MM.1S (cell line): Measurements from ENCODE around the gene FES.

Experiments
- DNase-seq: peaks from one replicate; pipeline ENCODE4 v3.0.0-alpha.2; 2015
- H2AFZ ChIP-seq: fragments of 300-600 bp; sonication (generic); 2 replicates; pipeline ENCODE4 v1.6.0; 2016; ENCODE audit warnings: antibody characterized with exemption, low read length
- H3F3A ChIP-seq: fragments of 300-600 bp; sonication (generic); 2 replicates; pipeline ENCODE4 v1.6.1; 2016; ENCODE audit warnings: mild to moderate bottlenecking, antibody characterized with exemption, low read length, moderate library complexity, mixed read lengths; ENCODE audit not compliant: insufficient read depth
- H3K27ac ChIP-seq: fragments of 300-600 bp; sonication (generic); 2 replicates; pipeline ENCODE4 v1.5.1; 2016; ENCODE audit warnings: mild to moderate bottlenecking, low read length
- H3K27me3 ChIP-seq: fragments of 300-600 bp; sonication (generic); replicated peaks from 2 replicates; pipeline ENCODE4 v1.6.0; 2016; ENCODE audit warnings: low read length; ENCODE audit not compliant: insufficient read depth
- H3K36me3 ChIP-seq: fragments of 300-600 bp; sonication (generic); replicated peaks from 2 replicates; pipeline ENCODE4 v1.6.1; 2016; ENCODE audit warnings: mild to moderate bottlenecking, low read length, mixed read lengths; ENCODE audit not compliant: insufficient read depth
- H3K4me1 ChIP-seq: fragments of 300-600 bp; sonication (generic); 2 replicates; pipeline ENCODE4 v1.6.1; 2016; ENCODE audit warnings: low read length, mixed read lengths
- H3K4me2 ChIP-seq: fragments of 300-600 bp; sonication (generic); 2 replicates; pipeline ENCODE4 v1.6.0; 2016; ENCODE audit warnings: low read depth, low read length
- H3K4me3 ChIP-seq: fragments of 300-600 bp; sonication (generic); 2 replicates; pipeline ENCODE4 v1.5.1; 2016; ENCODE audit warnings: low read length, mixed read lengths
- H3K79me2 ChIP-seq: fragments of 300-600 bp; sonication (generic); 2 replicates; pipeline ENCODE4 v1.6.1; 2016; ENCODE audit warnings: mixed run types, low read length, mixed read lengths
- H3K9ac ChIP-seq: fragments of 300-600 bp; sonication (generic); 2 replicates; pipeline ENCODE4 v1.6.1; 2016; ENCODE audit warnings: low read length, mixed read lengths
- H3K9me2 ChIP-seq: fragments of 300-600 bp; sonication (generic); replicated peaks from 2 replicates; pipeline ENCODE4 v1.6.1; 2016; ENCODE audit warnings: mild to moderate bottlenecking, low read length, mixed read lengths; ENCODE audit not compliant: insufficient read depth
- H3K9me3 ChIP-seq: fragments of 300-600 bp; sonication (generic); replicated peaks from 2 replicates; pipeline ENCODE4 v1.6.1; 2016; ENCODE audit warnings: mild to moderate bottlenecking, low read length, mixed read lengths; ENCODE audit not compliant: insufficient read depth
- H4K20me1 ChIP-seq: fragments of 300-600 bp; sonication (generic); 2 replicates; pipeline ENCODE4 v1.6.1; 2016; ENCODE audit warnings: mild to moderate bottlenecking, low read length, moderate library complexity, mixed read lengths; ENCODE audit not compliant: insufficient read depth
- CTCF ChIP-seq: fragments of 300-600 bp; sonication (generic); IDR thresholded peaks from 2 replicates; pipeline ENCODE4 v1.5.1; 2016; ENCODE audit warnings: antibody characterized with exemption, low read length, mixed read lengths
- EZH2 ChIP-seq: fragments of 300-600 bp; sonication (generic); optimal IDR thresholded peaks from 2 replicates; pipeline ENCODE3; 2017; ENCODE audit warnings: low read depth, mild to moderate bottlenecking, antibody characterized with exemption, low read length, mixed read lengths
- EZH2phosphoT487 ChIP-seq: fragments of 300-600 bp; sonication (generic); IDR thresholded peaks from 2 replicates; pipeline ENCODE4 v1.6.1; 2018; ENCODE audit warnings: antibody characterized with exemption, low read length

The FES gene

GRCh38 chr15:90916461-90916860, 32.2 kb downstream of the FES start:
- no peak overlapping the region for H3K4me2 ChIP-seq
- no peak overlapping the region for H2AFZ ChIP-seq
- H3K4me3 ChIP-seq = no peak overlapping the region
- H3K27me3 ChIP-seq = no peaks in the 10 kb centered on the region
- H3F3A ChIP-seq = no peaks in the 10 kb centered on the region
- H3K36me3 ChIP-seq = peaks cover 3% of the 10 kb centered on the region; the same call in 1 of the 2 replicates
- H4K20me1 ChIP-seq = no peaks in the 10 kb centered on the region
- no peaks in the 10 kb centered on the region for H3K79me2 ChIP-seq
- H3K4me1 ChIP-seq = no peaks in the 10 kb centered on the region
- H3K9me2 ChIP-seq = no peaks in the 10 kb centered on the region
- no peak overlapping the region for H3K9ac ChIP-seq
- no peaks in the 10 kb centered on the region for H3K9me3 ChIP-seq
- no peak overlapping the region for H3K27ac ChIP-seq
- DNase-seq = no peak
- TF ChIP-seq EZH2 = no peak
- no peak for TF ChIP-seq CTCF
- TF ChIP-seq EZH2phosphoT487 = no peak

- no peaks in the 10 kb centered on the region for H3K79me2 ChIP-seq
- H3K9ac ChIP-seq = no peak overlapping the region
- H3K4me3 ChIP-seq = no peak overlapping the region
- no peaks in the 10 kb centered on the region for H3K4me1 ChIP-seq
- no peaks in the 10 kb centered on the region for H3F3A ChIP-seq
- H3K36me3 ChIP-seq = peaks cover 3% of the 10 kb centered on the region; the same call in 1 of the 2 replicates
- no peak for TF ChIP-seq EZH2
- TF ChIP-seq EZH2phosphoT487 = no peak
- no peak for TF ChIP-seq CTCF
- H3K9me2 ChIP-seq = no peaks in the 10 kb centered on the region
- H3K9me3 ChIP-seq = no peaks in the 10 kb centered on the region
- no peak overlapping the region for H3K27ac ChIP-seq
- no peak overlapping the region for H3K4me2 ChIP-seq
- DNase-seq = no peak
- H4K20me1 ChIP-seq = no peaks in the 10 kb centered on the region
- no peak overlapping the region for H2AFZ ChIP-seq
- H3K27me3 ChIP-seq = no peaks in the 10 kb centered on the region
Observed at GRCh38 chr15:90917569-90917968, 33.3 kb downstream of the FES start.

- Histone ChIP-seq H3K4me2 (no peak overlapping the region), H3K9me3 (no peaks in the 10 kb centered on the region), H2AFZ (no peak overlapping the region), H3K4me1 (no peaks in the 10 kb centered on the region), H3K27me3 (no peaks in the 10 kb centered on the region), H3K9ac (no peak overlapping the region), H3K79me2 (no peaks in the 10 kb centered on the region), H3K36me3 (peaks cover 3% of the 10 kb centered on the region; the same call in 1 of the 2 replicates), H3F3A (no peaks in the 10 kb centered on the region), H3K4me3 (no peak overlapping the region), H3K9me2 (no peaks in the 10 kb centered on the region), H4K20me1 (no peaks in the 10 kb centered on the region), H3K27ac (no peak overlapping the region)
- DNase-seq = no peak
- TF ChIP-seq CTCF (no peak), EZH2 (no peak), EZH2phosphoT487 (no peak)
Observed at GRCh38 chr15:90918034-90918788, 33.9 kb downstream of the FES start.
